Liver (tissue), 9 donors: ENCODE measurements around the gene STYXL2. TPM values are rescaled to one million over a fixed set of nuclear protein-coding genes. Genes with fewer than 3 reads are reported as not detected.

Experiments used
- DNase-seq: peaks from one replicate; pipeline ENCODE4 v3.0.0-alpha.2; 2017; ENCODE audit warnings: low spot score
- H3K27ac ChIP-seq, 2 donors: one replicate each; pipeline ENCODE4 v1.7.0; 2013; ENCODE audit warnings: inconsistent platforms in 2 of 2, low read length in 2 of 2, control low read depth in 1 of 2, low read depth in 1 of 2, mild to moderate bottlenecking in 1 of 2
- H3K27me3 ChIP-seq, 4 donors: one replicate each; pipeline versions ENCODE4 v1.6.1 to v1.7.0; 2013; ENCODE audit warnings: low read length in 3 of 4, inconsistent platforms in 1 of 4, mild to moderate bottlenecking in 1 of 4, moderate library complexity in 1 of 4; ENCODE audit not compliant: control insufficient read depth in 4 of 4, insufficient read depth in 4 of 4
- H3K36me3 ChIP-seq, 4 donors: one replicate each; pipeline versions ENCODE4 v1.6.1 to v1.7.0; 2013; ENCODE audit warnings: low read length in 3 of 4, mild to moderate bottlenecking in 3 of 4, low read depth in 1 of 4, moderate library complexity in 1 of 4; ENCODE audit not compliant: control insufficient read depth in 4 of 4, insufficient read depth in 3 of 4
- H3K4me1 ChIP-seq, 4 donors: one replicate each; pipeline versions ENCODE4 v1.6.1 to v1.7.0; 2013; ENCODE audit warnings: low read length in 3 of 4, mild to moderate bottlenecking in 3 of 4, moderate library complexity in 1 of 4; ENCODE audit not compliant: control insufficient read depth in 4 of 4, insufficient read depth in 4 of 4
- H3K4me3 ChIP-seq, 3 donors: one replicate each; pipeline versions ENCODE4 v1.6.1 to v1.7.0; 2013; ENCODE audit warnings: low read length in 3 of 3, control low read depth in 1 of 3, low read depth in 1 of 3, mild to moderate bottlenecking in 1 of 3
- H3K9ac ChIP-seq, 2 donors: one replicate each; pipeline ENCODE4 v1.7.0; 2013; ENCODE audit warnings: low read length in 2 of 2, mild to moderate bottlenecking in 2 of 2, moderate library complexity in 2 of 2, control low read depth in 1 of 2, low read depth in 1 of 2
- H3K9me3 ChIP-seq, 4 donors: one replicate each; pipeline versions ENCODE4 v1.6.1 to v1.7.0; 2013; ENCODE audit warnings: low read length in 3 of 4; ENCODE audit not compliant: control insufficient read depth in 4 of 4
- EGR1 ChIP-seq, 2 donors: IDR thresholded peaks; 2 replicates each; pipeline ENCODE4 v1.6.1; 2016 to 2018; ENCODE audit warnings: antibody characterized with exemption in 2 of 2, low read depth in 2 of 2
- FOXA1 ChIP-seq: IDR thresholded peaks from 2 replicates; pipeline ENCODE4 v1.6.1; 2016; ENCODE audit warnings: antibody characterized with exemption
- FOXA2 ChIP-seq: IDR thresholded peaks from 2 replicates; pipeline ENCODE4 v1.6.1; 2016; ENCODE audit warnings: antibody characterized with exemption
- GABPA ChIP-seq, 2 donors: IDR thresholded peaks in 1 of 2; conservative IDR thresholded peaks in 1 of 2; 2 replicates each; pipeline ENCODE4 v1.6.1; 2016; ENCODE audit warnings: antibody characterized with exemption in 2 of 2, mild to moderate bottlenecking in 1 of 2, moderate library complexity in 1 of 2
- HNF4A ChIP-seq, 2 donors: conservative IDR thresholded peaks; 2 replicates each; pipeline ENCODE4 v1.6.1; 2016; ENCODE audit warnings: antibody characterized with exemption in 2 of 2, mild to moderate bottlenecking in 2 of 2
- HNF4G ChIP-seq: IDR thresholded peaks from 2 replicates; pipeline ENCODE4 v1.6.1; 2016; ENCODE audit warnings: antibody characterized with exemption
- JUND ChIP-seq, 2 donors: IDR thresholded peaks; 2 replicates each; pipeline ENCODE4 v1.6.1; 2016; ENCODE audit warnings: antibody characterized with exemption in 2 of 2
- NR2F2 ChIP-seq: IDR thresholded peaks from 2 replicates; pipeline ENCODE4 v1.6.1; 2016; ENCODE audit warnings: antibody characterized with exemption
- RXRA ChIP-seq, 2 donors: IDR thresholded peaks; 2 replicates each; pipeline ENCODE4 v1.6.1; 2017 to 2018; ENCODE audit warnings: antibody characterized with exemption in 2 of 2, mild to moderate bottlenecking in 1 of 2
- TAF1 ChIP-seq: conservative IDR thresholded peaks from 2 replicates; pipeline ENCODE4 v1.6.1; 2016; ENCODE audit warnings: antibody characterized with exemption, mild to moderate bottlenecking
- YY1 ChIP-seq: IDR thresholded peaks from 2 replicates; pipeline ENCODE4 v1.6.1; 2016; ENCODE audit warnings: antibody characterized with exemption, mild to moderate bottlenecking
- WGBS: extraction: QIAGEN DNeasy Blood & Tissue Kit; methylation state at CpG from one replicate; pipeline ENCODE4 v1.1.7; 2013; 5-methylcytosine and 5-hydroxymethylcytosine counted together
- polyA plus RNA-seq, 2 donors: library from polyadenylated mRNA; stranded (reverse) in 1 of 2; unstranded in 1 of 2; fragments of 200-250 nt in 1 of 2; fragments of >200 nt in 1 of 2; fragmentation: Nextera tagmentation in 1 of 2; extraction: Ambion mirVana in 1 of 2; gene quantifications; one replicate each; pipeline versions ENCODE4 v1.2.1 to v1.2.3, GENCODE V29; 2013 to 2015
- total RNA-seq, 2 donors: library from RNA; depleted of rRNA; stranded (reverse); fragments of >200 nt; gene quantifications; one replicate each; pipeline ENCODE4 v1.2.3, GENCODE V29; 2014
- TF ChIP-seq, protein P1 (sequence below): IDR thresholded peaks from 2 replicates; pipeline ENCODE4 v1.6.1; 2016; ENCODE audit warnings: antibody characterized with exemption
- TF ChIP-seq, protein P2 (sequence below): fragments of 150-350 bp; IDR thresholded peaks from 2 replicates; pipeline ENCODE4 v1.5.1; 2017; ENCODE audit warnings: improper control_type of control experiment, low read depth, low read length; ENCODE audit not compliant: missing input control
- TF ChIP-seq, protein P3 (sequence below): IDR thresholded peaks from 2 replicates; pipeline ENCODE4 v1.6.1; 2016; ENCODE audit warnings: antibody characterized with exemption
- TF ChIP-seq, protein P4 (sequence below): IDR thresholded peaks from 2 replicates; pipeline ENCODE4 v1.6.1; 2016; ENCODE audit warnings: antibody characterized with exemption, mild to moderate bottlenecking
- donor health status: healthy.
- donor health status: healthy.
- donor health status: healthy.
- donor health status: healthy.
- donor health status: healthy.

Gene STYXL2
- total and polyA plus RNA-seq, 4 donors: 0.28 TPM; not detected in 3

DNA sequence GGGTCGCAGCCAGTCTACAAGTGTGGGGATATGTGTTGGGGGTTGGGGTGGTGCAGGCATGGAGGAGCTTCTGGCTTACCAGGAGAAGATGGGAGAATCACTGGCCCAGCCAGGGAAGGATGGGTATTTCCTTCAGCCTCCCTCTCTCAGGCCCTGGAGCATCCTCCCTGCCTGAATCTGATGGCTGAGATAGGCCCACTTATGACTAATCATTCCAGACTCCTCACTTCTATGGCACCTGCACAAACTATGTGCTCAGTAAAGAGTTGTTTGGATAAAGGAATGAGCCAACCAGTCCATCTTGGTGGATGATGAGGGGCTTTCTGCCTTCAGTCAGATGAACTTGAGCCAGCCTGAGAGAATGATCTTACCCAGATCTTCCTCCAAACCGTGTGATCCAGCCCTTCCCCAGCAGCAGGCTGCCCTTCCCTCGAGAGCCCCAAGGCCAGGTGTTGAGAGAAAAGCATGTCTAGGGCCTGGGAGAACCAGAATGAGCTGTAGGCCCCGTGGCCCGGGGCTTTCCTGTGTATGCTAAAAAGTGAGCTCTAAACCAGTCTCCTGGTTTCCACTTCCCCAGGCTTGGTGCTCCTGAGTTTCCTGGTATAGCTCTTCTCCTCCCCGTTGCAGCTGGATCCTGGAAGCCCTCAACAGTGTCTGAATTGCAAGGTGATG is 5.0 kb upstream of the STYXL2 start:
- Histone ChIP-seq H3K27ac (no peak overlapping the region), H3K36me3 (no peaks in the 10 kb centered on the region), H3K4me1 (no peaks in the 10 kb centered on the region), H3K9ac (no peak overlapping the region), H3K27me3 (no peaks in the 10 kb centered on the region), H3K4me3 (no peak overlapping the region), H3K9me3 (no peaks in the 10 kb centered on the region)
- TF ChIP-seq, protein P1, sequence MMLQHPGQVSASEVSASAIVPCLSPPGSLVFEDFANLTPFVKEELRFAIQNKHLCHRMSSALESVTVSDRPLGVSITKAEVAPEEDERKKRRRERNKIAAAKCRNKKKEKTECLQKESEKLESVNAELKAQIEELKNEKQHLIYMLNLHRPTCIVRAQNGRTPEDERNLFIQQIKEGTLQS: no peak
- TF ChIP-seq YY1 (no peak), HNF4G (no peak), RXRA (IDR thresholded peaks at IDR 0.05) (no peak), HNF4A (conservative IDR thresholded peaks at IDR 0.05) (no peak), TAF1 (no peak), FOXA2 (no peak), FOXA1 (no peak), JUND (IDR thresholded peaks at IDR 0.05) (no peak), NR2F2 (no peak)
- TF ChIP-seq, protein P2, sequence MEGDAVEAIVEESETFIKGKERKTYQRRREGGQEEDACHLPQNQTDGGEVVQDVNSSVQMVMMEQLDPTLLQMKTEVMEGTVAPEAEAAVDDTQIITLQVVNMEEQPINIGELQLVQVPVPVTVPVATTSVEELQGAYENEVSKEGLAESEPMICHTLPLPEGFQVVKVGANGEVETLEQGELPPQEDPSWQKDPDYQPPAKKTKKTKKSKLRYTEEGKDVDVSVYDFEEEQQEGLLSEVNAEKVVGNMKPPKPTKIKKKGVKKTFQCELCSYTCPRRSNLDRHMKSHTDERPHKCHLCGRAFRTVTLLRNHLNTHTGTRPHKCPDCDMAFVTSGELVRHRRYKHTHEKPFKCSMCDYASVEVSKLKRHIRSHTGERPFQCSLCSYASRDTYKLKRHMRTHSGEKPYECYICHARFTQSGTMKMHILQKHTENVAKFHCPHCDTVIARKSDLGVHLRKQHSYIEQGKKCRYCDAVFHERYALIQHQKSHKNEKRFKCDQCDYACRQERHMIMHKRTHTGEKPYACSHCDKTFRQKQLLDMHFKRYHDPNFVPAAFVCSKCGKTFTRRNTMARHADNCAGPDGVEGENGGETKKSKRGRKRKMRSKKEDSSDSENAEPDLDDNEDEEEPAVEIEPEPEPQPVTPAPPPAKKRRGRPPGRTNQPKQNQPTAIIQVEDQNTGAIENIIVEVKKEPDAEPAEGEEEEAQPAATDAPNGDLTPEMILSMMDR: no peak
- 80% methylated on average over 6 of the region's 6 CpGs for WGBS
- no peak for DNase-seq

DNA sequence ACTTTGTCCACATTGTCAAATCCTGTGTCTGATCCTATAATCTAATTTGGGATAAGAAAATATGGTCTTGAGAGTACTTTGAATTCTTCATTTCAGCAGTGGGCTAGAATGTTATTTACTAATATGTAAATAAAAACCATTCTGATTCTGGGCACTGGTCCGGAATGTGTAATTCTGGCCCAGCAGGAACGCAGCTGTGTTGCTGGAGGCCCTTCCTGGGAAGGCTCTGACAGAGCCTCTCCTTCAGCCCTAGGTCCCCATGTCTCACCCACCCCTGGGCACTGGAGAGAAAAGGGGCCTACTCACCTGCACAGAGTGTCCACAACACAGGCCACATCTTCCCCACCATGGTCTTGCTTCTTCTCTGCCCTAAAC is 3.9 kb upstream of the STYXL2 start:
- H3K9me3 ChIP-seq: no peaks in the 10 kb centered on the region
- no peak overlapping the region for H3K27ac ChIP-seq
- DNase-seq: no peak
- H3K36me3 ChIP-seq: no peaks in the 10 kb centered on the region
- WGBS: 64% methylated on average over 2 of the region's 2 CpGs
- no peak overlapping the region for H3K4me3 ChIP-seq
- H3K4me1 ChIP-seq: no peaks in the 10 kb centered on the region
- no peak overlapping the region for H3K9ac ChIP-seq
- TF ChIP-seq GABPA (IDR thresholded peaks at IDR 0.05 in 1 of 2, conservative IDR thresholded peaks at IDR 0.05 in 1 of 2): no peak
- TF ChIP-seq, protein P1: no peak
- TF ChIP-seq NR2F2: no peak
- no peak for TF ChIP-seq FOXA2
- TF ChIP-seq HNF4G: no peak
- TF ChIP-seq, protein P3, sequence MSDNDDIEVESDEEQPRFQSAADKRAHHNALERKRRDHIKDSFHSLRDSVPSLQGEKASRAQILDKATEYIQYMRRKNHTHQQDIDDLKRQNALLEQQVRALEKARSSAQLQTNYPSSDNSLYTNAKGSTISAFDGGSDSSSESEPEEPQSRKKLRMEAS: no peak
- no peak for TF ChIP-seq EGR1 (IDR thresholded peaks at IDR 0.05; ENCODE audit: low read depth in 2 of 2)
- no peak for TF ChIP-seq TAF1
- TF ChIP-seq RXRA (IDR thresholded peaks at IDR 0.05): no peak
- TF ChIP-seq, protein P4, sequence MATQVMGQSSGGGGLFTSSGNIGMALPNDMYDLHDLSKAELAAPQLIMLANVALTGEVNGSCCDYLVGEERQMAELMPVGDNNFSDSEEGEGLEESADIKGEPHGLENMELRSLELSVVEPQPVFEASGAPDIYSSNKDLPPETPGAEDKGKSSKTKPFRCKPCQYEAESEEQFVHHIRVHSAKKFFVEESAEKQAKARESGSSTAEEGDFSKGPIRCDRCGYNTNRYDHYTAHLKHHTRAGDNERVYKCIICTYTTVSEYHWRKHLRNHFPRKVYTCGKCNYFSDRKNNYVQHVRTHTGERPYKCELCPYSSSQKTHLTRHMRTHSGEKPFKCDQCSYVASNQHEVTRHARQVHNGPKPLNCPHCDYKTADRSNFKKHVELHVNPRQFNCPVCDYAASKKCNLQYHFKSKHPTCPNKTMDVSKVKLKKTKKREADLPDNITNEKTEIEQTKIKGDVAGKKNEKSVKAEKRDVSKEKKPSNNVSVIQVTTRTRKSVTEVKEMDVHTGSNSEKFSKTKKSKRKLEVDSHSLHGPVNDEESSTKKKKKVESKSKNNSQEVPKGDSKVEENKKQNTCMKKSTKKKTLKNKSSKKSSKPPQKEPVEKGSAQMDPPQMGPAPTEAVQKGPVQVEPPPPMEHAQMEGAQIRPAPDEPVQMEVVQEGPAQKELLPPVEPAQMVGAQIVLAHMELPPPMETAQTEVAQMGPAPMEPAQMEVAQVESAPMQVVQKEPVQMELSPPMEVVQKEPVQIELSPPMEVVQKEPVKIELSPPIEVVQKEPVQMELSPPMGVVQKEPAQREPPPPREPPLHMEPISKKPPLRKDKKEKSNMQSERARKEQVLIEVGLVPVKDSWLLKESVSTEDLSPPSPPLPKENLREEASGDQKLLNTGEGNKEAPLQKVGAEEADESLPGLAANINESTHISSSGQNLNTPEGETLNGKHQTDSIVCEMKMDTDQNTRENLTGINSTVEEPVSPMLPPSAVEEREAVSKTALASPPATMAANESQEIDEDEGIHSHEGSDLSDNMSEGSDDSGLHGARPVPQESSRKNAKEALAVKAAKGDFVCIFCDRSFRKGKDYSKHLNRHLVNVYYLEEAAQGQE: no peak
- no peaks in the 10 kb centered on the region for H3K27me3 ChIP-seq
